AG09309 (cell line): ENCODE measurements around the gene MAP4K2.

Source experiments
- DNase-seq: peaks from one replicate; pipeline ENCODE4 v3.0.0-alpha.2; 2010; ENCODE audit warnings: low read depth
- H3K4me3 ChIP-seq: 2 replicates; pipeline ENCODE4 v1.5.1; 2011; ENCODE audit warnings: mild to moderate bottlenecking, low read depth, low read length, moderate library complexity; ENCODE audit not compliant: control insufficient read depth
- TF ChIP-seq, protein P1 (sequence below): IDR thresholded peaks from 2 replicates; pipeline ENCODE4 v1.5.1; 2011; ENCODE audit warnings: mild to moderate bottlenecking, low read depth, low read length, inconsistent platforms; ENCODE audit not compliant: insufficient read depth, control insufficient read depth; ENCODE audit errors: missing control alignments

MAP4K2 gene

DNA sequence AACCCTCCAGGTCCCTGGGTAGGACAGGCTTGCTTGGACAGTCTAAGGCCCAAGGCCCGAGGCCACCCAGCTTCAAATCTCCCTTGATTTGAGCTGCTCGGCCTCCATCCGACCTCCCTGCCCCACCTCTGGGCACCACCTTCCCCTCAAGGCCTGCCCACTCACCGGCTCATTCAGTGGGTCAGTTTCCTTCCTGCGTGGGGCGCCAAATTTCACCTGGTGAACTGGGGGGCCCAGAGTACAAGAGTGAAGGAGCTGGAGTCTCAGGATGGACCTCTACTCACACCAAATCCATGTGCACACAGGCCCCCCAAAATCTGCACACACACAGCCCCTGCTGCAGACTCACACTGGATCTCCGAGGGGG, 3.8 kb downstream of the MAP4K2 start:
- TF ChIP-seq, protein P1, sequence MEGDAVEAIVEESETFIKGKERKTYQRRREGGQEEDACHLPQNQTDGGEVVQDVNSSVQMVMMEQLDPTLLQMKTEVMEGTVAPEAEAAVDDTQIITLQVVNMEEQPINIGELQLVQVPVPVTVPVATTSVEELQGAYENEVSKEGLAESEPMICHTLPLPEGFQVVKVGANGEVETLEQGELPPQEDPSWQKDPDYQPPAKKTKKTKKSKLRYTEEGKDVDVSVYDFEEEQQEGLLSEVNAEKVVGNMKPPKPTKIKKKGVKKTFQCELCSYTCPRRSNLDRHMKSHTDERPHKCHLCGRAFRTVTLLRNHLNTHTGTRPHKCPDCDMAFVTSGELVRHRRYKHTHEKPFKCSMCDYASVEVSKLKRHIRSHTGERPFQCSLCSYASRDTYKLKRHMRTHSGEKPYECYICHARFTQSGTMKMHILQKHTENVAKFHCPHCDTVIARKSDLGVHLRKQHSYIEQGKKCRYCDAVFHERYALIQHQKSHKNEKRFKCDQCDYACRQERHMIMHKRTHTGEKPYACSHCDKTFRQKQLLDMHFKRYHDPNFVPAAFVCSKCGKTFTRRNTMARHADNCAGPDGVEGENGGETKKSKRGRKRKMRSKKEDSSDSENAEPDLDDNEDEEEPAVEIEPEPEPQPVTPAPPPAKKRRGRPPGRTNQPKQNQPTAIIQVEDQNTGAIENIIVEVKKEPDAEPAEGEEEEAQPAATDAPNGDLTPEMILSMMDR: no peak
- H3K4me3 ChIP-seq: no peak overlapping the region
- no peak for DNase-seq

DNA sequence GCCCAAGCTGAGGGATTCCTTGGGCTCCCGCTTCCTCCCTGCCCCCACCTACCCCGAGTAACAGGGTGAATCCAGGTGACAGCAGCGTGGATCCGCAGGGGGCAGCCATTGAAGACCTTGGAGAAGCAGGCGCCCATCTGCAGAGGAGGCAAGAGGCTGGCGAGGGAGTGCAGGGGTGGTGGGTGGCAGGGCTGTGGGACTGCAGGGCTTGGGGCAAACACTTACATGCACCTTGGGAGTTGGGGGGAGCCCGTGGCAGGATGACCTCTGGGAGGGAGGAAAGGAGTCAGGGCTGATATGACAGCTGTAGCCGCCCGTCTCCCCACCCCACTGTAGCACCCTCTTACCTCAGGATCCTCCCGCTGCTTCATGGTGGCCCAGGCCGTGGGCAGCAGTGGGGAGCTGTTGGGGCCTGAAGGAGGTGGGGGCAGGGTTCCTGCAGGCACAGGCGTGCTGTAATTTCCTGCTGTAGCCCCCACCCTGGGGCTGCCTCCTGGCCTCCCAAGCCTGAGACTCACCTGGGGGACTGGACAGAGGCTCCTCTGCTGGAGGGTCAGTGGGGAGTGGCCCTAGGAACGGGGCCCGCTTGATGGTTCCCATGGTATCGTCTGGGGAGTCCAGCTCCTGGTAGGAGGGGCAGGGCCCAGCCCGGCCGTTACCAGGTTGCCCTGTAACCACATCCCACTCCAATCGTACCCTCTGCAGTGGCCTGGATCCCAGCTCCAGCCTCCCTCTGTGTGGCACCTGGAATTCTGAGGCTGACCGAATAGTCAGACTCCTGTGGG, 6.1 kb downstream of the MAP4K2 start:
- DNase-seq: no peak
- TF ChIP-seq, protein P1: no peak
- no peak overlapping the region for H3K4me3 ChIP-seq

DNA sequence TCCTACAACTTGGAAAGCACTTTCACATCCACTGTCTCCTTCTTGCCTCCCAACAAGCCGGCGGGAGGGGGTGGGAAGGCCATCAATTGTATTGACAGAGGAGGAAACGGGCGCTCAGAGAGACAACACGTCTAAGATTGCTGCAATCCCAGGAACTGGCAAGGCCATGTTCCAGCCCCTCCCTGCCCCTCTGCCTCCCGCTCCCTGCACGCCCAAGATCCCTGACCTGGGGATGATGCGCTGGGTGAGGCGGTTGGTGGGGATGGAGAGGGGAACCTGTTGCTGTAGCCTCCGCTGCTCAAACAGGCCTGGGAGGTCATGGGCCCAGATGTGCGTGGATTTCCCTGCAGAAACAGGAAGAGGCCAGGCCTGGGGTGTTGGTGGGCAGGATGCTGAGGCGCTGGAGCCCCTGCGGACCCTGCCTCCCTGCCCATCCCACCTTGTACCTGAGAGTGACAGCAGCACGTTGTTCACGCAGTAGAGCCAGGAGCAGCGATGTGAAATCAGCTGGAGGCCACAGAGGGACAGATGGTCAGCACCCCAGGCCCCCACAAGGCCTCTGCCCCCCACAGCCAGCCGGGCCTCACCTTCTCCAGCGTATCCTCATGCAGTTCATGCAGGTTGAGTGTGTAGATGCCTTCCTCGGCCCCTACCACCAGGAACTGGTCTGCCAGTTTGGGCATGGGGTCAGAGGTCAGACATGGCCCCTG, 6.8 kb downstream of the MAP4K2 start:
- H3K4me3 ChIP-seq: no peak overlapping the region
- TF ChIP-seq, protein P1: no peak

DNA sequence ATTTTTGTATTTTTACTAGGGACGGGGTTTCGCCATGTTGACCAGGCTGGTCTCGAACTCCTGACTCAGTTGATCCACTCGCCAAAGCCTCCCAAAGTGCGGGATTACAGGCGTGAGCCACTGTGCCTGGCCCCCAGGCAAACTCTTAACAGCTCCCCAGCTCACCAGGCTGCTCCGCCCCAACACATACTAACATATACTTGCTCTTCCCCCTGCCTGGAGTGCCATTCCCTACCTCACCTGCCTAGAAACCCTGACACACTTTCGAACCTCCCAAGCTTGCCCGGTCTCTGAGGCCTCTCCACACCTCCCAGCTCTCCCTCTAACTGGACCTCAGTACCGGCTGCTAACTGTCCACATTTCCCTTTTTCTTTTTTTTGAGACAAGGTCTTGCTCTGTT, 8.5 kb downstream of the MAP4K2 start:
- H3K4me3 ChIP-seq: no peak overlapping the region
- DNase-seq: no peak

More for the DNA sequence above, 6.8 kb downstream of the MAP4K2 start:
- DNase-seq: no peak

DNA sequence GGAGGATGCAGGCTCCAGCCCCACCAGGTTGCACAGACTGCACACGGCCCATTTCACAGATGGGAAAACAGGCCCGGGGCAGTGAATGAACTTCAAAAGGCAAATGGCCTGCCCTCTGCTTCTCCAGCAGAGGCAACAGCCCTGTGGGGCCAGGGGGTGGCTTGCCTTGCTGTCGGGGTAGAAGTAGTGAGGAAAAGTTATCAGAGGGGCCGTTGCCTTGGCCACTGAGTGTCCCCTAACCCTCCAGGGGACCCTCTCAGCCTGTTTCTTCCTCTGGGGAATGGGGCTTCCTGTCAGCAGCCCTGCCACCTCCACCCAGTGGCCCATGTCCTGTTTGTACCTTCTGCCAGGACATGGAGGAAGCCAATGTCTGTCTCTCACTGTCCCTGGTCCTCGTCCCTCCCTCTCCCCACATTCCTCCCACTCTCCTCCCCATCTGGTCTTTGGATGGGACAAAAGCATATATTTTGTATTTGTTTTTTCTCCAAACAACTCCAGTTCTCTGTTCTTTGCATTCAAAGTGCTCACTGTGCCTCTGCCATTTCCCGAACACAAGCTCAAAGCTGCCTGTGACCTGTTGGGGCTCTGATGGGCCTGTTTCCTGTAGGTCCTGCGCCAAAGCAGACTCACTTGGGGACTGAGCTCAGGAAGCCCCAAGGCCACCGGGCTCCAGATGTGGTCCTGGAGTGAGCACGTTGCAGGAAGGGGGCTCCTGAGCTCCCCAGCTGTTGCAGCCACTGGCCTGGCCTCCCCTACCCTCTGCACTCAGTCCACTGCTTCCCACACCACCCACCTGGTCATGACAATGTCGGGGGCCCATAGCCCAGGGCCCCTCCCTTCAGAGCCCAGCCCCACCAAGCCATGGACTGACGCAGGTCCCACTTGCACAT, 9.5 kb downstream of the MAP4K2 start:
- TF ChIP-seq, protein P1: no peak
- no peak for DNase-seq
- no peak overlapping the region for H3K4me3 ChIP-seq

More for the DNA sequence above, 8.5 kb downstream of the MAP4K2 start:
- TF ChIP-seq, protein P1: no peak

DNA sequence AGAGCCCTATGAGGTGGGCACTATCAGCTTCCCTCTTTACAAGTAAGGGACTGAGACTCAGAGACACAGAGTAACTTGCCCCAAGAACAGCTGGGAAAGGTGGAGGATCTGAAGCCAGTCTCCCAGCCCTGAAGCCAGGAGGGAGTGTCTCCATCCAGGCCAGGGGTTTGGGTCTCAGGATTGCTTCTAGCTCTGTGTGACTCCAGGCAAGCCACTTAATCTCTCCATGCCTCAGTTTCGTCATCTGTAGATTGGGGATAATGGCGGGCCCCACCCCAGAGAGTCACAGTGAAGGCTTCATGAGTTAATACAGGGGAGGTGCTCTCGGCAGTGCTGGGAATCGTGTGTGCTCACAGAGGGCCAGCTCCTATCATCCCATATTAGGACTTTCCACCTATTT, 10.5 kb downstream of the MAP4K2 start:
- TF ChIP-seq, protein P1: no peak
- no peak for DNase-seq
- H3K4me3 ChIP-seq: no peak overlapping the region
